ENCODE data around the gene TEK.

The TEK gene

GRCh38 chr9:27090231-27090630 lies 18.8 kb upstream of the TEK start:
- no peak for TF ChIP-seq FOXM1 (IDR thresholded peaks at IDR 0.05; ENCODE audit: borderline replicate concordance, low read depth)
- TF ChIP-seq CEBPB (IDR thresholded peaks at IDR 0.05): no peak
- TF ChIP-seq, protein P1, sequence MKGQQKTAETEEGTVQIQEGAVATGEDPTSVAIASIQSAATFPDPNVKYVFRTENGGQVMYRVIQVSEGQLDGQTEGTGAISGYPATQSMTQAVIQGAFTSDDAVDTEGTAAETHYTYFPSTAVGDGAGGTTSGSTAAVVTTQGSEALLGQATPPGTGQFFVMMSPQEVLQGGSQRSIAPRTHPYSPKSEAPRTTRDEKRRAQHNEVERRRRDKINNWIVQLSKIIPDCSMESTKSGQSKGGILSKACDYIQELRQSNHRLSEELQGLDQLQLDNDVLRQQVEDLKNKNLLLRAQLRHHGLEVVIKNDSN (IDR thresholded peaks at IDR 0.05): no peak
- no peak for TF ChIP-seq MAX (IDR thresholded peaks at IDR 0.05)
- no peak for TF ChIP-seq YY1 (IDR thresholded peaks at IDR 0.05; ENCODE audit: low read depth)
- TF ChIP-seq TEAD4 (IDR thresholded peaks at IDR 0.05): no peak
- no peak for TF ChIP-seq EP300 (IDR thresholded peaks at IDR 0.05; ENCODE audit: borderline replicate concordance)
- no peak for TF ChIP-seq CREB1 (IDR thresholded peaks at IDR 0.05; ENCODE audit: low read depth)
- TF ChIP-seq ZBTB7A (IDR thresholded peaks at IDR 0.05; ENCODE audit: low read depth): no peak
- no peak for TF ChIP-seq TAF1 (IDR thresholded peaks at IDR 0.05; ENCODE audit: low read depth)
- no peak for TF ChIP-seq NFIC (IDR thresholded peaks at IDR 0.05)
- no peak for TF ChIP-seq REST (IDR thresholded peaks at IDR 0.05; ENCODE audit: low read depth)
- TF ChIP-seq RAD21 (IDR thresholded peaks at IDR 0.05; ENCODE audit: low read depth): no peak
- no peak for TF ChIP-seq EGR1 (IDR thresholded peaks at IDR 0.05)
- no peak for TF ChIP-seq TCF12 (IDR thresholded peaks at IDR 0.05; ENCODE audit: low read depth)

DNA sequence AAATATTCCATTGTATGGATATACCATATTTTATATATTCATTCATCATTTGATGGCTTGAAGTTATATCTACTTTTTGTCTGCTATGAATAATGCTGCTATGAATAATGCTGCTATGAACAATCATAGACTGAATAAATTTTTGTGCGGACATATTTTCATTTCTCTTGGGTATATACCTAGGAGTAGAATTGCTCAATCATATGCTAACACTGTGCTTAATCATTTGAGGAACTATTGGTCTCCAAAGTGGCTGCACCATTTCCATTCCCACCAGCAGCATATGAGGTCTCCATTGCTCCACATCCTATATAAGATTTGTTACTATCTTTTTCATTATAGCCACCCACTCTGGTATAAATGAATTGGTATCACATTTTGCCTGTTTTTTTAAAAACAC lies 18.3 kb upstream of the TEK start:
- no peak for TF ChIP-seq TAF1 (IDR thresholded peaks at IDR 0.05; ENCODE audit: low read depth)
- no peak for TF ChIP-seq EGR1 (IDR thresholded peaks at IDR 0.05)
- TF ChIP-seq TCF12 (IDR thresholded peaks at IDR 0.05; ENCODE audit: low read depth): no peak

GRCh38 chr9:27094640-27095298 lies 14.3 kb upstream of the TEK start:
- TF ChIP-seq ZBTB7A (IDR thresholded peaks at IDR 0.05; ENCODE audit: low read depth) (no peak), EP300 (IDR thresholded peaks at IDR 0.05; ENCODE audit: borderline replicate concordance) (no peak), EGR1 (IDR thresholded peaks at IDR 0.05) (no peak), CREB1 (IDR thresholded peaks at IDR 0.05; ENCODE audit: low read depth) (no peak), REST (IDR thresholded peaks at IDR 0.05; ENCODE audit: low read depth) (no peak), RAD21 (IDR thresholded peaks at IDR 0.05; ENCODE audit: low read depth) (no peak), YY1 (IDR thresholded peaks at IDR 0.05; ENCODE audit: low read depth) (no peak), FOXM1 (IDR thresholded peaks at IDR 0.05; ENCODE audit: borderline replicate concordance, low read depth) (no peak)

DNA sequence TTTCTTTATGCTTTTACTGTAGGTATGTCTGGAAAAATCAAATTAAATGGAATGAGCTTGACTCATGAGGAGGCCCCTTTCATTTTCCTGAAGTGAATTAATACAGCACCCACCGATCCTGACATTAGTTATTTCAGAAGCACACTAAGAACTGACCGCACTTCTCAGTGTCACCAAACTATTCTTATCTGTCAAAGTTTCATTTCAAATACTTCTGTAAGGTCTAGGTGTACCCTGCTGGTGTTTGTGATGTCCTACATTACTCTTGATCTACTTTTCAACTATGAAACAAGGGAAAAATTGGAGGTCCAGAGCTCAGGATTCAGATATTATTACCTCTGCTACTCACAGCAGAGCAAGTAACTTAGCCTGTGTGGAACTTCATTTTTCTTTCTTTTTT lies 1.8 kb upstream of the TEK start:
- TF ChIP-seq NFIC (IDR thresholded peaks at IDR 0.05): no peak
- TF ChIP-seq CREB1 (IDR thresholded peaks at IDR 0.05; ENCODE audit: low read depth): no peak
- no peak for TF ChIP-seq TCF12 (IDR thresholded peaks at IDR 0.05; ENCODE audit: low read depth)
- TF ChIP-seq MAX (IDR thresholded peaks at IDR 0.05): no peak
- no peak for TF ChIP-seq CEBPB (IDR thresholded peaks at IDR 0.05)
- TF ChIP-seq RAD21 (IDR thresholded peaks at IDR 0.05; ENCODE audit: low read depth): no peak
- TF ChIP-seq EGR1 (IDR thresholded peaks at IDR 0.05): no peak
- no peak for TF ChIP-seq REST (IDR thresholded peaks at IDR 0.05; ENCODE audit: low read depth)

GRCh38 chr9:27109621-27110020 lies 596 bp downstream of the TEK start:
- TF ChIP-seq TAF1 (IDR thresholded peaks at IDR 0.05; ENCODE audit: low read depth) (no peak), TEAD4 (IDR thresholded peaks at IDR 0.05) (no peak), ZBTB7A (IDR thresholded peaks at IDR 0.05; ENCODE audit: low read depth) (no peak), RAD21 (IDR thresholded peaks at IDR 0.05; ENCODE audit: low read depth) (no peak), MAX (IDR thresholded peaks at IDR 0.05) (no peak), EP300 (IDR thresholded peaks at IDR 0.05; ENCODE audit: borderline replicate concordance) (no peak), YY1 (IDR thresholded peaks at IDR 0.05; ENCODE audit: low read depth) (no peak), NFIC (IDR thresholded peaks at IDR 0.05) (no peak), EGR1 (IDR thresholded peaks at IDR 0.05) (no peak)

Measured in Ishikawa (cell line).